ENCODE results near the gene DPT.

Gene DPT

GRCh38 chr1:168762473-168762872, 33.5 kb upstream of the DPT start:
- TF ChIP-seq POLR2AphosphoS5 (IDR thresholded peaks at IDR 0.05; ENCODE audit: low read depth, low read length), result no peak
- no peak for TF ChIP-seq SPI1 (IDR thresholded peaks at IDR 0.05; ENCODE audit: low read depth, low read length)
- TF ChIP-seq PAX5 (IDR thresholded peaks at IDR 0.05; ENCODE audit: insufficient read depth, low read length, severe bottlenecking), result no peak
- TF ChIP-seq POU2F2 (IDR thresholded peaks at IDR 0.05; ENCODE audit: low read depth, low read length), result no peak
- no peak for TF ChIP-seq TAF1 (IDR thresholded peaks at IDR 0.05; ENCODE audit: low read depth, low read length)
- no peak for TF ChIP-seq POLR2A (IDR thresholded peaks at IDR 0.05; ENCODE audit: low read depth, low read length)
- no peak for FAIRE-seq
- DNase-seq (ENCODE audit: insufficient read length, low spot score), result no peak

- DNase-seq (ENCODE audit: insufficient read length, low spot score), result no peak
- TF ChIP-seq POLR2A (IDR thresholded peaks at IDR 0.05; ENCODE audit: low read depth, low read length) (no peak), TAF1 (IDR thresholded peaks at IDR 0.05; ENCODE audit: low read depth, low read length) (no peak), PAX5 (IDR thresholded peaks at IDR 0.05; ENCODE audit: insufficient read depth, low read length, severe bottlenecking) (no peak), SPI1 (IDR thresholded peaks at IDR 0.05; ENCODE audit: low read depth, low read length) (no peak), POLR2AphosphoS5 (IDR thresholded peaks at IDR 0.05; ENCODE audit: low read depth, low read length) (no peak), POU2F2 (IDR thresholded peaks at IDR 0.05; ENCODE audit: low read depth, low read length) (no peak)
- no peak for FAIRE-seq
Observed at GRCh38 chr1:168760781-168761180, 31.8 kb upstream of the DPT start.

- no peak for TF ChIP-seq POLR2A (IDR thresholded peaks at IDR 0.05; ENCODE audit: low read depth, low read length)
- TF ChIP-seq PAX5 (IDR thresholded peaks at IDR 0.05; ENCODE audit: insufficient read depth, low read length, severe bottlenecking), result no peak
- TF ChIP-seq POU2F2 (IDR thresholded peaks at IDR 0.05; ENCODE audit: low read depth, low read length), result no peak
- no peak for TF ChIP-seq TAF1 (IDR thresholded peaks at IDR 0.05; ENCODE audit: low read depth, low read length)
- no peak for TF ChIP-seq SPI1 (IDR thresholded peaks at IDR 0.05; ENCODE audit: low read depth, low read length)
- no peak for TF ChIP-seq POLR2AphosphoS5 (IDR thresholded peaks at IDR 0.05; ENCODE audit: low read depth, low read length)
- no peak for FAIRE-seq
- no peak for DNase-seq (ENCODE audit: insufficient read length, low spot score)
Observed at GRCh38 chr1:168760241-168760640, 31.2 kb upstream of the DPT start.

GRCh38 chr1:168759077-168759476, 30.1 kb upstream of the DPT start:
- DNase-seq (ENCODE audit: insufficient read length, low spot score), result no peak
- TF ChIP-seq SPI1 (IDR thresholded peaks at IDR 0.05; ENCODE audit: low read depth, low read length) (no peak), POLR2AphosphoS5 (IDR thresholded peaks at IDR 0.05; ENCODE audit: low read depth, low read length) (no peak), POU2F2 (IDR thresholded peaks at IDR 0.05; ENCODE audit: low read depth, low read length) (no peak), PAX5 (IDR thresholded peaks at IDR 0.05; ENCODE audit: insufficient read depth, low read length, severe bottlenecking) (no peak), POLR2A (IDR thresholded peaks at IDR 0.05; ENCODE audit: low read depth, low read length) (no peak), TAF1 (IDR thresholded peaks at IDR 0.05; ENCODE audit: low read depth, low read length) (no peak)
- FAIRE-seq, result no peak

- TF ChIP-seq POU2F2 (IDR thresholded peaks at IDR 0.05; ENCODE audit: low read depth, low read length), result no peak
- FAIRE-seq, result no peak
- no peak for DNase-seq (ENCODE audit: insufficient read length, low spot score)
Observed at GRCh38 chr1:168758503-168758902, 29.5 kb upstream of the DPT start.

GRCh38 chr1:168755800-168756418, 26.9 kb upstream of the DPT start:
- DNase-seq (ENCODE audit: insufficient read length, low spot score) (no peak), FAIRE-seq (no peak)
- TF ChIP-seq POU2F2 (IDR thresholded peaks at IDR 0.05; ENCODE audit: low read depth, low read length), result no peak
- no peak for TF ChIP-seq SPI1 (IDR thresholded peaks at IDR 0.05; ENCODE audit: low read depth, low read length)
- TF ChIP-seq POLR2AphosphoS5 (IDR thresholded peaks at IDR 0.05; ENCODE audit: low read depth, low read length), result no peak
- no peak for TF ChIP-seq POLR2A (IDR thresholded peaks at IDR 0.05; ENCODE audit: low read depth, low read length)
- no peak for TF ChIP-seq TAF1 (IDR thresholded peaks at IDR 0.05; ENCODE audit: low read depth, low read length)
- TF ChIP-seq PAX5 (IDR thresholded peaks at IDR 0.05; ENCODE audit: insufficient read depth, low read length, severe bottlenecking), result no peak

- no peak for DNase-seq (ENCODE audit: insufficient read length, low spot score)
- FAIRE-seq, result no peak
- TF ChIP-seq PAX5 (IDR thresholded peaks at IDR 0.05; ENCODE audit: insufficient read depth, low read length, severe bottlenecking), result no peak
- TF ChIP-seq POLR2A (IDR thresholded peaks at IDR 0.05; ENCODE audit: low read depth, low read length), result no peak
- TF ChIP-seq POU2F2 (IDR thresholded peaks at IDR 0.05; ENCODE audit: low read depth, low read length), result no peak
- TF ChIP-seq POLR2AphosphoS5 (IDR thresholded peaks at IDR 0.05; ENCODE audit: low read depth, low read length), result no peak
- TF ChIP-seq TAF1 (IDR thresholded peaks at IDR 0.05; ENCODE audit: low read depth, low read length), result no peak
- no peak for TF ChIP-seq SPI1 (IDR thresholded peaks at IDR 0.05; ENCODE audit: low read depth, low read length)
Observed at GRCh38 chr1:168752171-168752832, 23.3 kb upstream of the DPT start.

- no peak for TF ChIP-seq SPI1 (IDR thresholded peaks at IDR 0.05; ENCODE audit: low read depth, low read length)
- TF ChIP-seq POLR2AphosphoS5 (IDR thresholded peaks at IDR 0.05; ENCODE audit: low read depth, low read length), result no peak
- DNase-seq (ENCODE audit: insufficient read length, low spot score) (no peak), FAIRE-seq (no peak)
Observed at GRCh38 chr1:168751195-168751650, 22.2 kb upstream of the DPT start.

GRCh38 chr1:168742994-168743650, 14.1 kb upstream of the DPT start:
- DNase-seq (ENCODE audit: insufficient read length, low spot score) (no peak), FAIRE-seq (no peak)
- TF ChIP-seq POLR2AphosphoS5 (IDR thresholded peaks at IDR 0.05; ENCODE audit: low read depth, low read length) (no peak), POU2F2 (IDR thresholded peaks at IDR 0.05; ENCODE audit: low read depth, low read length) (no peak), SPI1 (IDR thresholded peaks at IDR 0.05; ENCODE audit: low read depth, low read length) (no peak), PAX5 (IDR thresholded peaks at IDR 0.05; ENCODE audit: insufficient read depth, low read length, severe bottlenecking) (no peak), TAF1 (IDR thresholded peaks at IDR 0.05; ENCODE audit: low read depth, low read length) (no peak), POLR2A (IDR thresholded peaks at IDR 0.05; ENCODE audit: low read depth, low read length) (no peak)
